ENCODE data around the gene C17orf50. TPM values are rescaled to one million over a fixed set of nuclear protein-coding genes. Genes with fewer than 3 reads are reported as not detected.

The C17orf50 gene
- total RNA-seq, 2 experiments from 2014 or later, result not detected

DNA sequence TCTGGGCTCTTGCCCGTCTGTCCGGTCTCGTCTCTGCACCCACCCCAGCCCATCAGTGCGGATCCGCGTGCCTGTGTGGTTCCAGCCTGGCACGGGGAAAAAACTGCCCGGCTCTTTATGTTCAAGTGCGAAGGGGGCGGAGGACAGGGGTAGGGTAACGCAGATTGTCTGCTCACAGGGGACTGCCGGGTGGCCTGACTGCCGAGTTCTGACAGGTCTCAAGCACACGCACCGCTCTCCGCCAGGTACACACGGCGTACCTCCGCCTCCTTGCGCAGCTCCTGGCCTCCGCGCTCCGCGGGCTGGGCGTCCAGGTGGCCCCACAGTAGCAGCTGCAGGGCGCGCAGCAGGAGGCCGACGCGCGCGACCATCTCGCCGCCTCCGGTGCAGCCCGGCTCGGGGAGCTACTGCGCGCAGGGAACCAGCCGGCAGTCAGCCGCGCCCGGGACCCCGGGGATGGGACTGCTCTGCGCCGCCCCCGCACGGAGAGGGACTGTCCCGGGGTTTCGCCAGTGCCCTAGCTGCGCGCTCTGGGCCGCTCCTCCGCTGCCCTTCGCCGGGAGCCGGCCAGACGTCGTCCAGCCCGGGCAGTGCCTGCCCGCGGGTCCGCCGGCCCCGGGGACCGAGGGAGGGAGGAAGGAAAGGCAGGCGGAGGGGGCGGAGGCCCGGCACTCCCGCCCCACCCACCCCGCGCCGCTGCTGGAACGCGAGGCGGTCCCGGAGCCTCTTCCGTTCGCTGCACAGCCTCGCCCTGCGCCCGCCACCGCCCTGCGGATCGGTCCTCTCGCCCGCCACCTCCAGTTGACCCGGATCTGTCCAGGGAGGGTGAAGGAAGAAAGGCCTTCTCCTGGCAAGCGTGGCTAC lies 34.6 kb downstream of the C17orf50 start, which contains the start of gene MMP28:
MMP28 (minus strand) TSS at position 635 of the 864 bp plus-strand sequence; CDS start at position 371, 264 bp downstream.
- ChIA-PET POLR2A (interaction anchor here (0.7 to 7.0 kb wide), 4 partner anchors 13 to 213 kb away, joined by 3 to 50 read pairs (median 3); partner anchors contain the start of gene TAF15), CTCF (interaction anchor here (1.0 to 9.6 kb wide), 6 partner anchors 10 to 59 kb away, joined by 3 to 104 read pairs (median 10); partner anchors contain the start of gene TAF15)
- Mint-ChIP-seq H3K4me3 (peak within 1 kb of the TSS; percentile 68), H3K36me3 (ENCODE audit: low read depth) (no peaks in the 10 kb centered on the region), H3K9me3 (no peaks in the 10 kb centered on the region), H3K27me3 (peaks cover 20% of the 10 kb centered on the region), H3K27ac (no peak within 1 kb of the TSS), H3K4me1 (ENCODE audit: low read depth) (peaks cover 17% of the 10 kb centered on the region)
- intact Hi-C loops (cut with micrococcal nuclease), result no loop called here
- TF ChIP-seq, protein P1, sequence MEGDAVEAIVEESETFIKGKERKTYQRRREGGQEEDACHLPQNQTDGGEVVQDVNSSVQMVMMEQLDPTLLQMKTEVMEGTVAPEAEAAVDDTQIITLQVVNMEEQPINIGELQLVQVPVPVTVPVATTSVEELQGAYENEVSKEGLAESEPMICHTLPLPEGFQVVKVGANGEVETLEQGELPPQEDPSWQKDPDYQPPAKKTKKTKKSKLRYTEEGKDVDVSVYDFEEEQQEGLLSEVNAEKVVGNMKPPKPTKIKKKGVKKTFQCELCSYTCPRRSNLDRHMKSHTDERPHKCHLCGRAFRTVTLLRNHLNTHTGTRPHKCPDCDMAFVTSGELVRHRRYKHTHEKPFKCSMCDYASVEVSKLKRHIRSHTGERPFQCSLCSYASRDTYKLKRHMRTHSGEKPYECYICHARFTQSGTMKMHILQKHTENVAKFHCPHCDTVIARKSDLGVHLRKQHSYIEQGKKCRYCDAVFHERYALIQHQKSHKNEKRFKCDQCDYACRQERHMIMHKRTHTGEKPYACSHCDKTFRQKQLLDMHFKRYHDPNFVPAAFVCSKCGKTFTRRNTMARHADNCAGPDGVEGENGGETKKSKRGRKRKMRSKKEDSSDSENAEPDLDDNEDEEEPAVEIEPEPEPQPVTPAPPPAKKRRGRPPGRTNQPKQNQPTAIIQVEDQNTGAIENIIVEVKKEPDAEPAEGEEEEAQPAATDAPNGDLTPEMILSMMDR (IDR thresholded peaks at IDR 0.05), result no peak
- ATAC-seq (peak; percentile 79), DNase-seq (peak; percentile 64)

DNA sequence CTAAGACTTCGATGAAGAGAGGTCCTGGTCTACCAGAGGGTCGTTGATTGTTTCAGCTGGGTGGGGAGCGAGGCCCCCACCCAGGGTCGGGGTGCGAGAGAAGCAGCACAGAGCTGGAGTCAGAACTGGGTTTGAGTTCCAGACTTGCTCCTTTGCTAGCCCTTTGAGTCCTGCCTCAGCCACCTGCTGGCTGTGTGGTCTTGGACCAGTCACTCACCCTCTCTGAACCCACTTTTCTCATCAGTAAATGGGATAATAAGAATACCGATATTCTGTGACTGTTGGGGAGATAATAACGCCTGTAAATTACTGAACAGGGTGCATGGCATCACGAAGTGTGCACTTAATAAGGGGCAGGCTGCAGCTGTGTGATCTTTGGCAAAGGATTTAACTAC lies 35.2 kb downstream of the C17orf50 start:
- TF ChIP-seq, protein P1 (IDR thresholded peaks at IDR 0.05), result no peak
- H3K27me3 Mint-ChIP-seq, result peaks cover 20% of the 10 kb centered on the region
- peaks cover 18% of the 10 kb centered on the region for H3K4me1 Mint-ChIP-seq (ENCODE audit: low read depth)
- H3K4me3 Mint-ChIP-seq, result peak overlapping the region; percentile 68
- H3K36me3 Mint-ChIP-seq (ENCODE audit: low read depth), result no peaks in the 10 kb centered on the region
- ChIA-PET CTCF (interaction anchor here (0.7 to 9.6 kb wide), 6 partner anchors 9 to 46 kb away, joined by 3 to 104 read pairs (median 10); partner anchors contain the start of gene TAF15), POLR2A (interaction anchor here (1.2 to 7.0 kb wide), 2 partner anchors 13 to 14 kb away, joined by 3 to 50 read pairs; partner anchors contain the start of gene TAF15)
- H3K9me3 Mint-ChIP-seq, result no peaks in the 10 kb centered on the region
- intact Hi-C loops (cut with micrococcal nuclease), result no loop called here
- no peak for ATAC-seq
- no peak overlapping the region for H3K27ac Mint-ChIP-seq
- no peak for DNase-seq

DNA sequence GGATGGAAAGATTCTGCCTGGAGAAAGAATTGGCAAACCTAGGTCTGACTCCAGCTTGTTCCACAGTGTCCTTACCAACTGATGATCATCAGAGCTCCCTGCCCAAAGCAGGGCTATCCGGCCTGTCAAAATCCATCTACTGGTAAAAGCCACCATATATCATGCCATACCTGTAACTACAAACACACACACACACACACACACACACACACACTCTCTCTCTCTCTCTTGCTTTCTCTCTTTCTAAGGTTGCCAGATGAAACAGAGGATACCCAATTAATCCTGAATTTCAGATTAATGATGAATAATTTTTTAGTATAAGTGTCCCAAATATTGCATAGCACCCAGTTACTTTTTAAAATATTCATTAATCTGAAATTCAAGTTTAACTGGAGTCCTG lies 36.3 kb downstream of the C17orf50 start:
- intact Hi-C loops (cut with micrococcal nuclease), result no loop called here
- POLR2A ChIA-PET, result interaction anchor here (0.6 to 7.0 kb wide), 3 partner anchors 10 to 76 kb away, joined by 3 to 50 read pairs (median 4); partner anchors contain the start of gene TAF15
- TF ChIP-seq, protein P1 (IDR thresholded peaks at IDR 0.05), result no peak
- peaks cover 27% of the 10 kb centered on the region for H3K4me1 Mint-ChIP-seq (ENCODE audit: low read depth)
- ATAC-seq, result no peak
- H3K27me3 Mint-ChIP-seq, result peaks cover 20% of the 10 kb centered on the region
- H3K27ac Mint-ChIP-seq, result no peak overlapping the region
- CTCF ChIA-PET, result interaction anchor here (2.8 to 9.6 kb wide), 3 partner anchors 8 to 34 kb away, joined by 15 to 104 read pairs (median 23); partner anchors contain the start of gene TAF15
- H3K4me3 Mint-ChIP-seq, result no peak overlapping the region
- no peaks in the 10 kb centered on the region for H3K9me3 Mint-ChIP-seq
- H3K36me3 Mint-ChIP-seq (ENCODE audit: low read depth), result no peaks in the 10 kb centered on the region
- no peak for DNase-seq

DNA sequence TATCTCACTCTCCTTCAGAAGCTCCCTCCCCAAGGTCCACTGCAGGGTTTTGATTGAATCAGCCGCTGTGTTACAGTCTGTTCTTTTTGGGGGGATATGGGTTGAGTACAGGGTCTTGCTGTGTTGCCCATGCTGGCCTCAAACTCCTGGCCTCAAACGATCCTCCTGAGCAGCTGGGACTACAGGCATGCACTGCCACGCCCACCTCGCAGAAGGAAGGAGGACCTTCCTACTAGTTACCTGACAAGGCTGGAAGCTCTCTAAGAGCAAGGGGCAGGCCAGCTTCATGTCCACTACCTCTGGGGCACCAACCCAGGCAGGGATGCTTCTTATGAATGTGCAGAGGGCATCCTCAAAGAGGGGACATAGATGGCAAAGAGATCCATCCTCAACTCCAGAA lies 36.7 kb downstream of the C17orf50 start:
- CTCF ChIA-PET, result interaction anchor here (4.4 to 9.6 kb wide), 2 partner anchors 11 to 34 kb away, joined by 23 to 104 read pairs; partner anchors contain the start of gene TAF15

More for the DNA sequence above, 36.7 kb downstream of the C17orf50 start:
- Mint-ChIP-seq H3K4me3 (no peak overlapping the region), H3K36me3 (ENCODE audit: low read depth) (no peaks in the 10 kb centered on the region), H3K27me3 (peaks cover 20% of the 10 kb centered on the region), H3K27ac (no peak overlapping the region), H3K9me3 (no peaks in the 10 kb centered on the region), H3K4me1 (ENCODE audit: low read depth) (peaks cover 31% of the 10 kb centered on the region)
- intact Hi-C loops (cut with micrococcal nuclease), result no loop called here
- DNase-seq, result no peak
- POLR2A ChIA-PET, result interaction anchor here (0.6 to 7.0 kb wide), 4 partner anchors 9 to 76 kb away, joined by 3 to 50 read pairs (median 4); partner anchors contain the start of gene TAF15
- TF ChIP-seq, protein P1 (IDR thresholded peaks at IDR 0.05), result no peak
- ATAC-seq, result no peak
